ENCODE measurements around the gene TERT.

DNA sequence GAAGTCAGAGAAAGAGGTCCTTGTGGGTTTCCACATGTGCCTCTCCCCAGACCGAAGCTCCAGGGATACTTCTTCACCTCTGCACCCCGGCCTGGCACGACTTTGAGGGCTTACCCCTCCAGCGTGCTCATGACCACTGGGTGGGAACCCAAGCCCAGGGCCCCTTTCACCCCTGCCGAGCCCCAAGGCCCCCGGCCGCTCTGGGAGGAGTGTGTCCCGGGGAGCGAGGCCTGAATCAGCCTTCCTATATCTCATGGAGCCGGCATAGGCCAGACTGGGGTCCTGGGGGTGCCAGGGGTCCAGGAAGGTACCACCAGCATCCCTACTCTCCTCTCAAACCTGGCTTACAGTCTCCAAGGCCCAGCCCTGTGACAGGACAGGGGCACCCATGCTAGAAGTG lies 17.1 kb downstream of the TERT start:
- TF ChIP-seq, protein P1, sequence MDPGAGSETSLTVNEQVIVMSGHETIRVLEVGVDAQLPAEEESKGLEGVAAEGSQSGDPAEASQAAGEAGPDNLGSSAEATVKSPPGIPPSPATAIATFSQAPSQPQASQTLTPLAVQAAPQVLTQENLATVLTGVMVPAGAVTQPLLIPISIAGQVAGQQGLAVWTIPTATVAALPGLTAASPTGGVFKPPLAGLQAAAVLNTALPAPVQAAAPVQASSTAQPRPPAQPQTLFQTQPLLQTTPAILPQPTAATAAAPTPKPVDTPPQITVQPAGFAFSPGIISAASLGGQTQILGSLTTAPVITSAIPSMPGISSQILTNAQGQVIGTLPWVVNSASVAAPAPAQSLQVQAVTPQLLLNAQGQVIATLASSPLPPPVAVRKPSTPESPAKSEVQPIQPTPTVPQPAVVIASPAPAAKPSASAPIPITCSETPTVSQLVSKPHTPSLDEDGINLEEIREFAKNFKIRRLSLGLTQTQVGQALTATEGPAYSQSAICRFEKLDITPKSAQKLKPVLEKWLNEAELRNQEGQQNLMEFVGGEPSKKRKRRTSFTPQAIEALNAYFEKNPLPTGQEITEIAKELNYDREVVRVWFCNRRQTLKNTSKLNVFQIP (CRISPR knock-in tag; IDR thresholded peaks at IDR 0.05; ENCODE audit: borderline replicate concordance, low read depth), result no peak
- TF ChIP-seq, protein P2, sequence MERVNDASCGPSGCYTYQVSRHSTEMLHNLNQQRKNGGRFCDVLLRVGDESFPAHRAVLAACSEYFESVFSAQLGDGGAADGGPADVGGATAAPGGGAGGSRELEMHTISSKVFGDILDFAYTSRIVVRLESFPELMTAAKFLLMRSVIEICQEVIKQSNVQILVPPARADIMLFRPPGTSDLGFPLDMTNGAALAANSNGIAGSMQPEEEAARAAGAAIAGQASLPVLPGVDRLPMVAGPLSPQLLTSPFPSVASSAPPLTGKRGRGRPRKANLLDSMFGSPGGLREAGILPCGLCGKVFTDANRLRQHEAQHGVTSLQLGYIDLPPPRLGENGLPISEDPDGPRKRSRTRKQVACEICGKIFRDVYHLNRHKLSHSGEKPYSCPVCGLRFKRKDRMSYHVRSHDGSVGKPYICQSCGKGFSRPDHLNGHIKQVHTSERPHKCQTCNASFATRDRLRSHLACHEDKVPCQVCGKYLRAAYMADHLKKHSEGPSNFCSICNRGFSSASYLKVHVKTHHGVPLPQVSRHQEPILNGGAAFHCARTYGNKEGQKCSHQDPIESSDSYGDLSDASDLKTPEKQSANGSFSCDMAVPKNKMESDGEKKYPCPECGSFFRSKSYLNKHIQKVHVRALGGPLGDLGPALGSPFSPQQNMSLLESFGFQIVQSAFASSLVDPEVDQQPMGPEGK (CRISPR knock-in tag; IDR thresholded peaks at IDR 0.05; ENCODE audit: borderline replicate concordance), result no peak
- TF ChIP-seq, protein P3, sequence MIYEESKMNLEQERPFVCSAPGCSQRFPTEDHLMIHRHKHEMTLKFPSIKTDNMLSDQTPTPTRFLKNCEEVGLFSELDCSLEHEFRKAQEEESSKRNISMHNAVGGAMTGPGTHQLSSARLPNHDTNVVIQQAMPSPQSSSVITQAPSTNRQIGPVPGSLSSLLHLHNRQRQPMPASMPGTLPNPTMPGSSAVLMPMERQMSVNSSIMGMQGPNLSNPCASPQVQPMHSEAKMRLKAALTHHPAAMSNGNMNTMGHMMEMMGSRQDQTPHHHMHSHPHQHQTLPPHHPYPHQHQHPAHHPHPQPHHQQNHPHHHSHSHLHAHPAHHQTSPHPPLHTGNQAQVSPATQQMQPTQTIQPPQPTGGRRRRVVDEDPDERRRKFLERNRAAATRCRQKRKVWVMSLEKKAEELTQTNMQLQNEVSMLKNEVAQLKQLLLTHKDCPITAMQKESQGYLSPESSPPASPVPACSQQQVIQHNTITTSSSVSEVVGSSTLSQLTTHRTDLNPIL (CRISPR knock-in tag; IDR thresholded peaks at IDR 0.05; ENCODE audit: low read depth), result no peak
- TF ChIP-seq PPARA (CRISPR knock-in tag; IDR thresholded peaks at IDR 0.05; ENCODE audit: borderline replicate concordance) (no peak), ZNF70 (CRISPR knock-in tag; IDR thresholded peaks at IDR 0.05) (no peak), ZFP30 (CRISPR knock-in tag; IDR thresholded peaks at IDR 0.05) (no peak), GLIS3 (CRISPR knock-in tag; IDR thresholded peaks at IDR 0.05) (no peak), OSR1 (CRISPR knock-in tag; IDR thresholded peaks at IDR 0.05) (no peak), ZFP3 (CRISPR knock-in tag; IDR thresholded peaks at IDR 0.05) (no peak), TOX (CRISPR knock-in tag; IDR thresholded peaks at IDR 0.05; ENCODE audit: borderline replicate concordance) (no peak), ESRRG (CRISPR knock-in tag; IDR thresholded peaks at IDR 0.05) (no peak), RARB (CRISPR knock-in tag; IDR thresholded peaks at IDR 0.05) (no peak), ZNF8 (CRISPR knock-in tag; IDR thresholded peaks at IDR 0.05) (no peak)
- TF ChIP-seq, protein P4, sequence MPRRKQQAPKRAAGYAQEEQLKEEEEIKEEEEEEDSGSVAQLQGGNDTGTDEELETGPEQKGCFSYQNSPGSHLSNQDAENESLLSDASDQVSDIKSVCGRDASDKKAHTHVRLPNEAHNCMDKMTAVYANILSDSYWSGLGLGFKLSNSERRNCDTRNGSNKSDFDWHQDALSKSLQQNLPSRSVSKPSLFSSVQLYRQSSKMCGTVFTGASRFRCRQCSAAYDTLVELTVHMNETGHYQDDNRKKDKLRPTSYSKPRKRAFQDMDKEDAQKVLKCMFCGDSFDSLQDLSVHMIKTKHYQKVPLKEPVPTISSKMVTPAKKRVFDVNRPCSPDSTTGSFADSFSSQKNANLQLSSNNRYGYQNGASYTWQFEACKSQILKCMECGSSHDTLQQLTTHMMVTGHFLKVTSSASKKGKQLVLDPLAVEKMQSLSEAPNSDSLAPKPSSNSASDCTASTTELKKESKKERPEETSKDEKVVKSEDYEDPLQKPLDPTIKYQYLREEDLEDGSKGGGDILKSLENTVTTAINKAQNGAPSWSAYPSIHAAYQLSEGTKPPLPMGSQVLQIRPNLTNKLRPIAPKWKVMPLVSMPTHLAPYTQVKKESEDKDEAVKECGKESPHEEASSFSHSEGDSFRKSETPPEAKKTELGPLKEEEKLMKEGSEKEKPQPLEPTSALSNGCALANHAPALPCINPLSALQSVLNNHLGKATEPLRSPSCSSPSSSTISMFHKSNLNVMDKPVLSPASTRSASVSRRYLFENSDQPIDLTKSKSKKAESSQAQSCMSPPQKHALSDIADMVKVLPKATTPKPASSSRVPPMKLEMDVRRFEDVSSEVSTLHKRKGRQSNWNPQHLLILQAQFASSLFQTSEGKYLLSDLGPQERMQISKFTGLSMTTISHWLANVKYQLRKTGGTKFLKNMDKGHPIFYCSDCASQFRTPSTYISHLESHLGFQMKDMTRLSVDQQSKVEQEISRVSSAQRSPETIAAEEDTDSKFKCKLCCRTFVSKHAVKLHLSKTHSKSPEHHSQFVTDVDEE (CRISPR knock-in tag; IDR thresholded peaks at IDR 0.05), result no peak

Data from SK-N-SH treated with all-trans-retinoic acid at 6 μM for 48 hours (cell line).